ENCODE measurements around the gene PSMD2. TPM values are rescaled to one million over a fixed set of nuclear protein-coding genes. Genes with fewer than 3 reads are reported as not detected.
A peak's percentile ranks its signal among the peaks of the same experiment; 100 is the strongest.

Gene PSMD2
- total RNA-seq, 2 donors from 2014 or later: 213 to 259 TPM

GRCh38 chr3:184296616-184297015, 2.4 kb upstream of the PSMD2 start:
- TF ChIP-seq, protein P1, sequence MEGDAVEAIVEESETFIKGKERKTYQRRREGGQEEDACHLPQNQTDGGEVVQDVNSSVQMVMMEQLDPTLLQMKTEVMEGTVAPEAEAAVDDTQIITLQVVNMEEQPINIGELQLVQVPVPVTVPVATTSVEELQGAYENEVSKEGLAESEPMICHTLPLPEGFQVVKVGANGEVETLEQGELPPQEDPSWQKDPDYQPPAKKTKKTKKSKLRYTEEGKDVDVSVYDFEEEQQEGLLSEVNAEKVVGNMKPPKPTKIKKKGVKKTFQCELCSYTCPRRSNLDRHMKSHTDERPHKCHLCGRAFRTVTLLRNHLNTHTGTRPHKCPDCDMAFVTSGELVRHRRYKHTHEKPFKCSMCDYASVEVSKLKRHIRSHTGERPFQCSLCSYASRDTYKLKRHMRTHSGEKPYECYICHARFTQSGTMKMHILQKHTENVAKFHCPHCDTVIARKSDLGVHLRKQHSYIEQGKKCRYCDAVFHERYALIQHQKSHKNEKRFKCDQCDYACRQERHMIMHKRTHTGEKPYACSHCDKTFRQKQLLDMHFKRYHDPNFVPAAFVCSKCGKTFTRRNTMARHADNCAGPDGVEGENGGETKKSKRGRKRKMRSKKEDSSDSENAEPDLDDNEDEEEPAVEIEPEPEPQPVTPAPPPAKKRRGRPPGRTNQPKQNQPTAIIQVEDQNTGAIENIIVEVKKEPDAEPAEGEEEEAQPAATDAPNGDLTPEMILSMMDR (IDR thresholded peaks at IDR 0.05): no peak
- no peaks in the 10 kb centered on the region for H3K9me3 ChIP-seq
- H3K36me3 ChIP-seq: peaks cover 14% of the 10 kb centered on the region
- DNase-seq (ENCODE audit: low spot score): no peak
- no peak overlapping the region for H3K27ac ChIP-seq
- H3K27me3 ChIP-seq: no peaks in the 10 kb centered on the region
- no peak overlapping the region for H3K4me3 ChIP-seq
- H3K4me1 ChIP-seq: peaks cover 0 to 23% of the 10 kb centered on the region in 2 donors

DNA sequence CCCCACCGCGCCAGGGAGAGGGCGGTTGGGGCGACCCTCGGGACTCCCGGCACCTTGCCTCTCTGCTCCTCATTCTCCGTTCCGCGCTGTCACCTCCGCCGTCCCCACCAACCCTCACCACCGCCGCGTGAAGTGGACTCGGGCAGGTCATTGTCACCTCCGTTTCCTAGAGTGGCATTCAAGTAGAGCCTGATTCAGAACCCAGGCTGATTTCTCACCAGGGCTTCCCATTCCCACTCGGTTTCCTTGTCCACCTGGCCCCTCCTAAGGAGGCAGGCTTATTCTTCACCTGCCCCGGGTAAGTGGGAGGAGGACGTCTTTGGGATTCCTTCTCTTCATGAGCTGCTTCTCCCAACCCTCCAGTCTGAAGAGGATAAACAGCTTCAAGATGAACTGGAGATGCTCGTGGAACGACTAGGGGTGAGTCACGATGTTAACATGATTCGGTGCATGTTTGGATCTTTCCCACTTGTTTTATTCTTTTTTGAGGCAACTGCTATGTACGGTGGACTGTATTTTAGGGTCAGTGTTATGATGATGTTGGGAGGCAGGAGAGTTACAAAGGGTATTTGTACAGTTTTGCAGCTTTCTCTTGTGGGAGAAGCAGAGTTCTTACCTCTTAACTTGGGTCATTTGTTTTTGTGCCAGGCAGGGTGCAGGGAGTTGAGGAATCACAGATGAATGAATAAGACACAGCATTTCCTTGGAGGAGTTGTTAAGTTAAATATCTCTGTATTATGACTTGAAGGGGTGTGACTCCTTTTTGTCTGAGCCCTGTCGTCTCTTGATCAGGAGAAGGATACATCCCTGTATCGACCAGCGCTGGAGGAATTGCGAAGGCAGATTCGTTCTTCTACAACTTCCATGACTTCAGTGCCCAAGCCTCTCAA, 692 bp downstream of the PSMD2 start:
- Histone ChIP-seq H3K4me1 (peaks cover 0 to 23% of the 10 kb centered on the region in 2 donors), H3K27me3 (no peaks in the 10 kb centered on the region), H3K36me3 (peaks cover 45% of the 10 kb centered on the region), H3K27ac (peak overlapping the region; percentile 82 to 86), H3K4me3 (peak overlapping the region; percentile 91 to 98), H3K9me3 (no peaks in the 10 kb centered on the region)
- DNase-seq (ENCODE audit: low spot score): no peak
- TF ChIP-seq, protein P1 (IDR thresholded peaks at IDR 0.05): no peak

- TF ChIP-seq, protein P1 (IDR thresholded peaks at IDR 0.05): no peak
- Histone ChIP-seq H3K4me3 (peak overlapping the region in 1 of 2 donors; percentile 91), H3K4me1 (peaks cover 0 to 23% of the 10 kb centered on the region in 2 donors), H3K36me3 (peaks cover 49% of the 10 kb centered on the region), H3K27ac (no peak overlapping the region), H3K27me3 (no peaks in the 10 kb centered on the region), H3K9me3 (no peaks in the 10 kb centered on the region)
- DNase-seq (ENCODE audit: low spot score): no peak
Observed at GRCh38 chr3:184300378-184300720, 1.3 kb downstream of the PSMD2 start.

DNA sequence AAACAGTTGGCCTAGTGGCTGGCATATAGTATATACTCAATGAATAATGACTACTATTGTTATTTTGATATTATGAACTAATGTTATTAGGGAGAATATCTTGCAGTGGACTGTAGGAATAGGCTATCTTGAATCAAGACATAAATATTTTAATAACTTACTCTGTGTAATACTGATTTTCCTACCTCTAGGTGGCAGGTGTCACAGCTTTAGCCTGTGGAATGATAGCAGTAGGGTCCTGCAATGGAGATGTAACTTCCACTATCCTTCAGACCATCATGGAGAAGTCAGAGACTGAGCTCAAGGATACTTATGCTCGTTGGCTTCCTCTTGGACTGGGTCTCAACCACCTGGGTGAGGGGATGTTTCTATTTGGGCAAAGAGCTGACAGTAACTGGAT, 6.5 kb downstream of the PSMD2 start:
- DNase-seq (ENCODE audit: low spot score): no peak
- H3K27me3 ChIP-seq: no peaks in the 10 kb centered on the region
- peaks cover 84% of the 10 kb centered on the region for H3K36me3 ChIP-seq
- no peak overlapping the region for H3K27ac ChIP-seq
- H3K4me3 ChIP-seq: no peak overlapping the region
- H3K9me3 ChIP-seq: no peaks in the 10 kb centered on the region
- TF ChIP-seq, protein P1 (IDR thresholded peaks at IDR 0.05): peak in 1 of 2 donors; percentile 26
- peaks cover 0 to 5% of the 10 kb centered on the region in 2 donors for H3K4me1 ChIP-seq

DNA sequence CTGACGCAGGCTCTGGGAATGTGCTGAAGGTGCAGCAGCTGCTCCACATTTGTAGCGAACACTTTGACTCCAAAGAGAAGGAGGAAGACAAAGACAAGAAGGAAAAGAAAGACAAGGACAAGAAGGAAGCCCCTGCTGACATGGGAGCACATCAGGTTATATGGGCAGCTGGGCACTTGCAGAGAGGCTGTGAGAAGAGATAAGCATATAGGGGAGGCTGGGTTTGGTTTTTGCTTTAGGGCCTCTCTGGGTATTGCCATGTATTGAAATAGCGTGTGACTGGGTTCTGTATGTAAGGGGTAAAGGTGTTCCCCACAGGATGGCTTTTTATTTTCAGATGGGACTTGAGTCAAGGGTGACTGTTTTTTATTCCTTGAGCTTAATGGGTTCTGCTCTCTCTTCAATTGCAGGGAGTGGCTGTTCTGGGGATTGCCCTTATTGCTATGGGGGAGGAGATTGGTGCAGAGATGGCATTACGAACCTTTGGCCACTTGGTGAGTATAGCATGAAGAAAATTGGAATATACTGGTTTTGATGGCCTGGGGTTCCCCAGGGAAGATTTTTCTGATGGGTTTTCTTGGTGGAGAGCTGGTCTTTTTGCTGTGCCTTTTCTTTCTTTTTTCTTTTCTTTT, 7.4 kb downstream of the PSMD2 start:
- H3K27ac ChIP-seq: no peak overlapping the region
- TF ChIP-seq, protein P1 (IDR thresholded peaks at IDR 0.05): no peak
- no peak for DNase-seq (ENCODE audit: low spot score)
- no peaks in the 10 kb centered on the region for H3K4me1 ChIP-seq
- H3K9me3 ChIP-seq: no peaks in the 10 kb centered on the region
- H3K36me3 ChIP-seq: peaks cover 76% of the 10 kb centered on the region
- H3K4me3 ChIP-seq: no peak overlapping the region
- no peaks in the 10 kb centered on the region for H3K27me3 ChIP-seq
